HS-5 (cell line): ENCODE data around the gene TMEM247.
A peak's percentile ranks its signal among the peaks of the same experiment; 100 is the strongest.
"Not testable (repeated sequence)": the region's sequence is repeated elsewhere in the genome, so short reads cannot be mapped to it uniquely, and the experiment has no call there.

ENCODE experiments used
- DNase-seq: peaks from one replicate; pipeline ENCODE4 v3.0.0-alpha.2; 2012; ENCODE audit warnings: low read depth

The TMEM247 gene

DNA sequence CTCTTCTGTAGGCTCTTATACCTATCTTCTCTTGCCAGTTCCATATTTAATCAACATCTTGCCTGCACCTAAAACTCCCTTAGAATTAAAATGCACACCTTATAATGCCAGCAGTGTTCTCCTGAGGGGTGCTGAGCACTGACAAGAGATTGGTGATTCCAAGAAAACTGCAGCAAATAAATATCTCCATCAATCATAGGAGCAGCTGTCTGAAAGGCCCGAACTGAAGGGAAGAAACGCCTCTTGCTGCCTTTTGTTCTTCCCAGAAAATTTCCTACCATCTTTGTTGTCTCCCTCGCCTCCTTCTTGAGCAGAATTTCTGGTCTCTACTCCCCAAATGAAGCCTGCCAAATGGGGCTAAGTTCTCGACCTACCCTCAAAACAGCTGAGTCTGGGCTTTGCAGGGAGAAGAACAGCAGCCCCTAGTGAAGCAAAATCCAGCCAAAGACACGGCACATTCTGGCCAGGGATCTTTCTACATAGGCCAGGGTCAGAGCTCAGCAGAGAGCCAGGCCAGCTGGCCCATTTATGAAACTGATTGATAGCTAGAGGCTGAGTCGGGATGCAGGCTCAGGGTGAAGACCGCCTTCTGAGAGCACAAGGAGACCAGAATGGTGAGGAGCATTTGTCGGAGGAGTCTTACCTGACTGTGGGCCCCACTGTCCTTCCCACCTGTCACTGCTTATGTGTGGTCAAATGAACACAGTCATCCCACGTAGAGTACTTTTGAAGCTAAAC is 20.4 kb upstream of the TMEM247 start:
- no peak for DNase-seq

DNA sequence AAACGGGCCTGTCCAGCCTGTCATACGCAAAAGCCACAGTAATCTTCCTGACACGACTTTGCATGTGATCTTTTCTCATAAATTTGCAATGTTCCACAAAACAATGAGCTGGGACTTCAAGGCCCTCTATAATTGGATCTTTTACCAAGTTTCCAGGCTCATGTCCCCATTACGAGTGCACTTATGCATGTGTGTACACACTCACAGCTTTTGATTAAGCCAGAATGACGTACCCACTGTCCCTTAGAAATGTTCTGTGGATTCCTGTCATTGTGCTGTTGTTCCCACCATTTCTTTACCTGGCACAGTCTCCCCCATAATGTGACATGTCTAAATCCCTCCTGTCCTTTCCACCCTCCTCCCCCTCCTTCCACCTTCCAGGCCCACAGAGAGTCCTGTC is 19.7 kb upstream of the TMEM247 start:
- DNase-seq: no peak

DNA sequence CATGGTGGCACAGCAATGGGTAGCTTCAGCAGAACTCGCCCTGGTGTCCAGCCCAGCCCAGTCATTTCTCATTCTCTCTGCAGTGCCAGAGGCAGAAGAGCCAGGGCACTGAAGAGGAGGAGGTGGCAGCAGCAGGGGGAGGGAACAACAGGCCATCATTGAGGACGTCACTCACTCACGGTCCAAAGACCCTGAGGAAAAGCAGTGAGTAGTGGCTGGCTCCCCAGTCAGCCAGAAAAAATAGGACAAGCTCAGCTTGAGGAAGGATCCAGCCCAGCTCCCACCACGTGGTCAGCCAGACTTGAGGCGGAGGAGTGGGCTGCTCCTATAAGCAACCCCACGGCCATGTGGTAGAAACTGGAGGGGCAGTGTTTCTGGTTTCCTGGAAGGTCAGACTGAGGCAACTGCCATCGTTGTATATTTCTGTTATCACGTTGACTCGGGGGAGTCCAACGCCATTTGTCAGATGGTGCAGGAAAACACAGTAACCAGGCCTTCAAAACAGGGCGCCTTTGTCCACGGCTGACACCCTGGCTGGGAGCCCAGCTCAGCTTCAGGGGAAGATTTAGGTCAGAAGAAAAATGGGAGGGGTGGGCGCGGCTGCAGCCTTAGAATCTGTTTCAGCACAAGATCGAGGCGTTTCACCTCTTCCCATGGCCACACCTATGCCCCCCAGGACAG is 19.0 kb upstream of the TMEM247 start:
- DNase-seq: no peak

DNA sequence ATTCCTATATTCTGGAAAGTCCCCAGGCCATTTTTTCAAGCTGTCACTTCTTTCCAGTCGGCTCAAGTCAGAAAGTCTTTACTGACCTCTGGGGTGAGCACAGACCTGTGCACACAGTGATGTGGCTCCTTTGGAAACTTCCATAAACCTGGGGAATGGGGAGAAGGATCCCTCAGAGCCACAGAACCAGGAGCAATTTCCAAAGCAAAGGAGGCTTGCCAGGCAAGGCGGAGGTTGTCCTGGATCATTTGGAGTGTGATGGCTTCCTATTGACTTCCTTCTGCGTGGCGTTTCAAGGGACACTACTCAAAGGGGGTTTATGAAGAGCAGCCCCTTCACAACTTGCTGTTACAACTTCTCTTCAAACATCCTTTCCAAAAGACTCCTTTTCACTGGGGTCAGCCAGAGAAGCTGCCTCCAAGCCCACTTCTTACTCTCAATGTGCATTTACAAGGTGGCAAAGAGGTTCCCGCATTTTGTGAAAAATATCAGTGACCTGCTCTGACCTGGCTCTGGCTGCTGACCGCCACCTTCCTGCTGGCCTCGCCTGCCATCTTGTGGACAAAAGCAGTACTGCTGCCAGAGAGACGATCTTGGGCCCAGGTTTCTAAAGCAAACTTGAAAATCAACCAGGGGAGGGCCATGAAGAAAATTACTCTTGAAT is 18.2 kb upstream of the TMEM247 start:
- DNase-seq: no peak

DNA sequence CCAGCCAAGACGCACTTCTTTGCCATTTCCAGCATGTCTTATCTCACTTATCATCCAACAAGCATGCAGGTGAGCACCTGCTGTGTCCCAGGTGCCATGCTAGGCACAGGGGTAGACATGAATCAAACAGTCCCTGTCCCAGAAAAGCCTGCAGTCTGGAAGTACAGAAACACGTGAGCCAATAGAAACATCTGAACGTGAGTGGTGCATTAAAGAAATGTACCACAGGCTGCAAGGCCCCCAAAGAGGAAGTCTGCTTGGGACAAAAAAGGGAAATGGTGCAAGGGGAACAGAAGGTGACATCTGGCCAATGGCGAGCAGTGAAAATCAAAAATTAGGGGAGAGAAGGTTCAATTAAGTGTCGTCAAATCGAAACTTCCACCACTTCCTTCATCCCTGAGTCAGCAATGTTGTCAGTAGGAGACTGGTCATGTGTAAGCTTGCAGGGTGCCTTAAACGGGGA is 17.6 kb upstream of the TMEM247 start:
- no peak for DNase-seq

DNA sequence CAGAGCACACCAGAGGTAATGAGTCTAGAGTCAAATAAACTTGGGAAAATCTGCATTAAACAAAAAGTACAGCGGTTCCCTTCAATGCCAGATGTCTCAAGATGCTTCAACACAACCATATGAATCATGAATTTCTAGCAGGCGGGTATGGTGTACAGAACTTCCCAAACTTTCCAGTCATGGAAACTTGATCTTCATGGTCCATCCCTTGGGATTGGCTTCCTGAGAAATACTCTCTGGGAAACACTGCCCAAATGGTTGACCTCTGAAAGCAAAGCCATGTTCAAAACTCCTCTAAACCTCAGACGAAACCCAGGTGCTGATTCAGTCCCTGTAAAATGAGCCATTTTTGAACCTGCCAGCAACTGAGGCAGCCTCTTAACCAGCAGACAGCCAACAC is 16.4 kb upstream of the TMEM247 start:
- DNase-seq: no peak

DNA sequence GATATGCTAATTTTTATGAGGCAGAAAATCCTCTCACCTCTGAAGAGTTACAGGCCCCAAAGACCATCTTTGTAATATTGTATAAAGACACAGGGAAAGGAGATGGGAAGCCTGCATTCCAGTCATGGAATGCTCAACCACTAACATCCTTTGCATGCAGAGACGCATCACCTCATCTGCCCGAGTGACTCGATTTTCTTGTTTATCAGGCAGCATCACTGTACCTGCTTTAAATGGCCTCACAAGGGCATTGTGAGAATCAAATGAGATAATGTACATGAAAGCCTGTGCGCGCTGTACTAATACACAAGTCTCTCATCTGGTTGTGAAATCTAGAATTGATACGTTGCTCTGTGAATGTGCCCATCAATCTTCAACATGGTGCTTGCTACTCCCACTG is 10.2 kb upstream of the TMEM247 start:
- no peak for DNase-seq

DNA sequence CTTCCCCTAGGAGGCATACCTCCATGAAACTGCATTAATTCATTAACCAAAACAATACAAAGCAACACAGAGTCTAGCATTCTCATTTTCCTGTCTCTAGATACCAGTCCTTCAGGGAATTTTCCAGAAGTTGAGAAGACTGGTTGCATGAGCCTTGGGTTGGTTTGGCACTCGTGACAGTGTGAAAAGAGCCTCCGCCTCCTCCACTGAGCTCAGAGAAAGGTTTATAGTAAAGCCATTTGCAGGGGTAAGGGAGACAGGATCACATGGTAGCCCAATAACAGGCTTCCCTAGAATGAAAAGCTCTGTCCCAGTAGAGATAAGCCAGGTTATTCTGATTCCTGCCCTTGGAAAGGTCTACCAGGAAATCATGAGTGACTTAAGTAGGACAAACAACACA is 9.7 kb upstream of the TMEM247 start:
- DNase-seq: no peak

DNA sequence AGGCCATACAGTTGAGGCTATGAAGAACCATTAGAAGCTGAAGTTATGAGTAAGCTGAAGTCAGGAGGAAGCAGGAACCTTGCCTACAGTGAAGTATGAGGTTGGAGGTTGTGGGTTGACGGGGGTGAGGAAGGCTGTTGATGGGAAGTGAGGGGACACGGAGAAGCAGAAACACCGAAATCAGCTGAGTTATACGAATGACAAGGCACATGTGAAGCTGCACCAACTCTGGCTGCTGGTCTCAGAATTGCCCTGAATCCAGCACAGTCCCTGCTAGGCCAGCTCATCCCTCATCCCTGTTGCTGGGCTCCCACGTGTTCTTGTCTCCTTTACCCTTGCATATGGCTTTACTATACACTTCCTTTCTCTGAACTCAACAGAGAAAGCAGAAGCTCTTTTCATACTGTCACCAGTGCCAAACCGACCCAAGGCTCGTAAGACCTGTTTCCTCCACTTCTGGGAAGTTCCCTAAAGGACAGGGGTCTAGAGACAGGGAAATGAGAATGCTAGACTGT is 9.2 kb upstream of the TMEM247 start:
- DNase-seq: no peak

DNA sequence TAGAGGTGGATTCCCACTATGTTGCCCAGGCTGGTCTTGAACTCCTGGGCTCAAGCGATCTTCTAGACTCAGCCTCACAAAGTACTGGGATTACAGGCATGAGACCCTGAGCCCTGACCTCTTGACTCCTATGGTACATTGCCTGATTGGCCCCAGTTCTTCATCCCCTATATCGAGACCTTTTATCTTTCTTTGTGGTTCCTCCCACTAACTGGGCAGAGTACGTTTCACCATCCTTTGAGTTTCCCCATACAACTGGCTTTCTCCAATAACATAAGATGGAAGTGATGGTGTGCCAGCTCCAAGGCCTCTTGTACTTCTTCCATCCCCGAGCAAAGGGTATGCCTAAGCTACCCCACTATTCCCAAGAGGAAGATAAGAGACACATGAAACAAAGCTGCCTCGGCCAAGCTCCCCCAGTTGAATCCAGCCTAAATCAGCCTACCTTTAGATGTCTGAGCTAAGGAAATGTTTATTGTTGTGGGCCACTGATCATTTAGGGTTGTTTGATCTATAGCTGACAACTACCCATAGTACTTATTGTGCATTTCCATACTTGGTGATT is 8.3 kb upstream of the TMEM247 start:
- no peak for DNase-seq

DNA sequence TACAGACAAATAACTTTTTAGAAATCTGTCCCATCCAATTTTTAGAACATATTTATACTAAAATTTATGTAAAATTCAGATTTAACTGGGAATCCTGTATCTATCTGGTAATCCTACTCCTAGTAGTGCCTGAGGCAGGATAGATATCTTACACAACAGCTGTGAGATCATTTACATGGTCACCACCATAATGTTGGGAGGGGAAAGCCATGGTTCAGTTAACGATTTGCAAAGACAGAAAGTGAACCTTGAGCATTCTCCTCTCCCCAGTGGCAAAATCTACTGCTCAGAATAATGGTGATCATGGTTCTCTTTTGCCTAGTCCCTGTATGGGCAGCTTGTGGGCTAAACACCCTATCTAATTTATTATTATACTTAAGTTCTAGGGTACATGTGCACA is 7.7 kb upstream of the TMEM247 start:
- DNase-seq: no peak

DNA sequence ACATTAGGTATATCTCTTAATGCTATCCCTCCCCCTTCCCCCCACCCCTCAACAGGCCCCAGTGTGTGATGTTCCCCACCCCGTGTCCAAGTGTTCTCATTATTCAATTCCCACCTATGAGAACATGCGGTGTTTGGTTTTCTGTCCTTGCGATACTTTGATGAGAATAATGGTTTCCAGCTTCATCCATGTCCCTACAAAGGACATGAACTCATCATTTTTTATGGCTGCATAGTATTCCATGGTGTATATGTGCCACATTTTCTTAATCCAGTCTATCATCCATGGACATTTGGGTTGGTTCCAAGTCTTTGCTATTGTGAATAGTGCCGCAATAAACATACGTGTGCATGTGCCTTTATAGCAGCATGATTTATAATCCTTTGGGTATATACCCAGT is 7.2 kb upstream of the TMEM247 start:
- DNase-seq: not testable (repeated sequence)

DNA sequence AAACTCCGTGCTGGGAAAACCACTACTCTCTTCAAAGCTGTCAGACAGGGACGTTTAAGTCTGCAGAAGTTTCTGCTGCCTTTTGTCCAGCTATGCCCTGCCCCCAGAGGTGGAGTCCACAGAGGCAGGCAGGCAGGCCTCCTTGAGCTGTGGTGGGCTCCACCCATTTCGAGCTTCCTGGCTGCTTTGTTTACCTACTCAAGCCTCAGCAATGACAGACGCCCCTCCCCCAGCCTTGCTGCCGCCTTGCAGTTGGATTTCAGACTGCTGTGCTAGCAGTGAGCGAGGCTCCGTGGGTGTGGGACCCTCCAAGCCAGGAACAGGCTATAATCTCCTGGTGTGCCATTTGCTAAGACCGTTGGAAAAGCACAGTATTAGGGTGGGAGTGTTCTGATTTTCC is 1.9 kb upstream of the TMEM247 start:
- DNase-seq: not testable (repeated sequence)

DNA sequence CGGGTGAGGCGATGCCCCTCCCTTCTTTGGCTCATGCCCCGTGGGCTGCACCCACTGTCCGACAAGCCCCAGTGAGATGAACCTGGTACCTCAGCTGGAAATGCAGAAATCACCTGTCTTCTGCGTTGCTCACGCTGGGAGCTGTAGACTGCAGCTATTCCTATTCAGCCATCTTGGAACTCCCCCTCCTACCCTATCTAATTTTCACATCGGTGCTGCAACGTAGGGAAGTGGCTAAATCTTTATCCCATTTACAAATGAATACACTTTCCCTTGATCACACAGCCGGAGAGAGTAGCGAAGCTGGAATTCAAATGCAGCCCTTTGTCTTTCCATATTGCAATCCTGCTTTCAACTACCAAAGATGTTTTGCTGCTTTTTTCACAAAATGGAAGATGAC is 1.4 kb upstream of the TMEM247 start:
- DNase-seq: no peak

DNA sequence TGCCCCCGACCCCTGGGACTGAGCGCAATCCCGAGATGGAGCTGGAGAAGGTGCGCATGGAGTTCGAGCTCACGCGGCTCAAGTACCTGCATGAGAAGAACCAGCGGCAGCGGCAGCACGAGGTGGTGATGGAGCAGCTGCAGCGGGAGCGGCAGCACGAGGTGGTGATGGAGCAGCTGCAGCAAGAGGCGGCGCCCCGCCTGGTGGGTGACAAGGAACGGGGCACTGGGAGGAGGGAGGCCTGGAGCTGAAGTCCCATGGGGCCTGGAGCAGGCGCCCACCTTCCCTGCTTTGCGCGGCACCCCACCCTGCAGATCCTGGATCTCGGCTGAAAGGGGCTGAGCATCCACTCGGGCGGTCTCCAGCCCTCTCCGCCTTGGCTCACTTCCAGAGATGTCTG is 1.2 kb downstream of the TMEM247 start:
- DNase-seq: no peak

DNA sequence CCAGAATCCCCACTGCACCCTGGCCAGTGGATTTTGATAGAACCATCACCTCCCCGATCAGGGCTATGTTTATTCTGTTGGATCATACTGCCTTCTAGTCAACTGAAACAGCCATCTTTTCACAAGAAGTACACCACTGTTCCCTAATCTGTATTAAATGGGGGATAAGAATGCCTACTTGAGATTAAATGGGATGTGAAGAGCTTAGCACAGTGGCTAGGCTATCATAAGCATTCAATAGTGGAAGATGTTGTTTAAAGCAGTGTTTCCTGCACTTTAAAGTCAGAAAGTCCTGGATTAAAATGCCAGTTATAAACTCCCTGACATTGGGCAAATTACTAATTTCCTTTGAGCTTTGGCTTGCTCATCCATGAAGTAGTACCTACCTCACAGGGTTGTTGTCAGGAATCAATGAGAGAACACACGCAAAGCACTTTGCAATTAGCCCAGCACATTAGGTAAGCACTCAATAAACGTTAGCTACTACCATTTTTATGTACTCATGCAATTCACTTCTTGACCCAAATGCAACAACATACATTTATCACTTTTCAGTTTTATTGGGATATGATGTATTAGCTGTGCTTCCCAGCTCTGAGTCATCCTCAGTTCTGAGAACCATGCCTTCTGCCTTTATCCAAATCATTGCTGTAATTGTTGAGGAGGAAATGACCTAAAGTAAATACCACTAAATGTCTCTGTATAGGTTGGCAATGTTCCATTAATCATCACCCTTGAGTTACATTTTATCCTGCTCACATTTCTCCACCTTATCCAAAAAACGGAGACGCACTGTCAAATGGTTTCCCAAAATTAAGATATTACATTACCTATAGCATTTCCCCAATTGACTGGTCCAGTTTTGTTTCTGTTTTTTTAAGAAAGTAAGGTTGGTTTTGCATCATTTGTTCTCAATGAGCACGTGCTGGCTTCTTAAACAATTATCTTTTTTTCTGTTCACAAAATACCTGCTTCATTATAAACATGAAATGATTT is 2.1 kb downstream of the TMEM247 start:
- DNase-seq: peak; percentile 77

DNA sequence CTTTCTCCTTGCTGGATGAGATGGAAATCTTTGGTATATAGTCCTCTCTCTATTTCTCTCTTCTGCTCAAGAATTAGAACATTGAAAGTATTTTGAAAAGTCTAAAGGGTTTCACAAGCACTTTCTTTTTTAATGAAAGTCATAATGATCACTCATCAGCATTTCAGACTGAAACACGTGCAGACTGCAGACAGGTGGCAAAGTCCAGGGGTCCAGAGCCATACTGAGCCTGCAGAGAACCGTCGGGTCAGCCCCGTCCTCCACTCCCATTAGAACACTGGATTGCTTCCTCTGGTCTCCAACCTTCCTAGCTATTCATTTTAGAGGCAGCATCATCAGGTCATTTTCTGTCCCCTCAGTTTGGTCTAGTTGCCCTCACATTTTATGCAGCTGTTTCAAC is 3.1 kb downstream of the TMEM247 start:
- no peak for DNase-seq

DNA sequence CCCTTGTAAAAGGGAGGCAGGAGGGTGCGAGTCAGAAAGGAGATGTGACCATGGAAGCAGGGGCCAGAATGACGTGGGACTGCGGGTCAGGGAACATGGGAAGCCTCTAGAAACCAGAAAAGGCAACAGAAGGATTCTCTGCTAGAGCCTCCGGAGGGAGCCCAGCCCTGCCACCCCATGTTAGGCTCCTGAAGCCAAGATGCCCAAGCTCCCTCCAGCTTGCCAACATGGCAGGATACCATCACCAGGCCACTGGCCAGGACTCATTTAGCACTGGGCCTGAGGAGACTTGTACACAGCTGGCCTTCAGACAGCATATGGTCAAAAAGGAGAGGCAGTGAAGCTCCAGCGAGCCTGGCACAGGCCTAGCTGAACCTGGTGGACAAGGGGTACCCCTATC is 5.6 kb downstream of the TMEM247 start:
- DNase-seq: no peak

DNA sequence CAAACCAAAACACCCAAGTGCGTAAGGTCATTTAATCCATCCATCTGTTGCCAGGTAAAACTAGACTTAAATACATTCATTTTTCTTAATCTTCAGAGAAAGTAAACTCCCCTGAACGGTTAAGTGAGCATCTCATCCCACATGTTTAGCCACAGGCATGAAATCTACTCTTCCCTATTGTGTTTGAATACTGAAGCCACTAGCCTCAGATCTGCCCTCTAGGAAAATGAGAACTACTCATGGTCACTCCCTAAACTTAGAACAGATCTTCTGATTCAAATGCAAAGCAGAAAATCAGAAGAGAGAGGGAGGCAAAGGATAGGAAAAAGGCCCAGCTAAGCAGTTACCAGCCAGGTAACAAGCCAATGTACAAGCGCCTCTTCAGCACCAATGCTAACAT is 7.1 kb downstream of the TMEM247 start:
- no peak for DNase-seq

DNA sequence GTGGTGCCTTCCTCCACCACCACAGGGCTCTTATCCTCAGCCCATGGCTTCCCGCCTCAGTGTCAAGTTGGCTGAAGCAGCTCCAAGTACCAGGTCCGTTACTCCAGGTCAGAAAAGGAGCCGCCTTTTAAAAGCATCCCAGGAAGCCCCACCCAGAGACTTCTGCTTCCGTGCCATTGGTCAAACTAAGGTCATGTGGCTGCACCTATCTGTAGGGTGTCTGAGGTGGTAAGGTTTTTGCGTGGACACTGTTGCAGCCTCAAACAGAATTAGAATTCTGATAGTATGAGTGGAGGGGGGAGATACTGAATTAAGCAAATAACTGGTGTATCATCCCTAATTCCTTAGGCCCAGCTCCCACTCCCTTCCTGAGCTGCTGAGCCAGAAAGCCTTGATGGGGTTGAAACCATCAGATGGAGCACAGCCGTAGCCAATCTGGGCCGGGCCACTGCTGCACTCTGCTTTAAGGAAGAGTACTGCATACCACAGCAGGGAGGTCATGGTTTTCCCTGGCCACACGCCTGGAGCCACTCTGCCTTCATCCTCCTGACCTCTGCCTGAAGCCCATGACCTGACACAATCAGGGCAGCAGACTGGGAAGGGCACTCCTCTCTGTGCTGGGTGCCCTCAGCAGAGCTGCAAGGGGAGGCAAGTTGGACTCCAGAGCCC is 8.4 kb downstream of the TMEM247 start:
- peak; percentile 50 for DNase-seq

DNA sequence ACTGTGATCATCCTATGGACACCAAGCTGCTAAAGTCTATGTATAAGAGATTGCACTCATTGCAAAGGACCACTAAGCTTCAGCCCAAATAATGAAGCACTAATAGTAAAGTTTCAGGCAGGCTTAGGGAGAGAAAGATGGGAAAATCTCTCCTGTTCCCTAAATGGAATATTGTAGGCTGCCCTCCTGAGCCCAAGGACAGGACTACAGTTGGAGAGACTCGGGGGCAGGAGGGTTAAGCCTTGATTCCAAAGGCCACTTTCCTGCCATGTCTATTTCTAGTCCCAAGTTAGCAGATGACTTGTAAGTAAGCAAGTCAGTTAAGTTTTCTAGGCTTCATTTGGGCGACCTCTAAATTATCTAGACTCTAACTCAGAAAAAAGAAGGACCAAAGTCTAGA is 9.0 kb downstream of the TMEM247 start:
- DNase-seq: no peak
